HCT116 (cell line): Measurements from ENCODE around the gene MYO1A.

ENCODE experiments used
- SRF ChIP-seq: IDR thresholded peaks from 2 replicates; pipeline ENCODE4 v1.6.1; 2012; ENCODE audit warnings: low read depth
- ZFX ChIP-seq: fragments of 450-650 bp; IDR thresholded peaks from 2 replicates; pipeline ENCODE4 v1.6.1; 2017

DNA sequence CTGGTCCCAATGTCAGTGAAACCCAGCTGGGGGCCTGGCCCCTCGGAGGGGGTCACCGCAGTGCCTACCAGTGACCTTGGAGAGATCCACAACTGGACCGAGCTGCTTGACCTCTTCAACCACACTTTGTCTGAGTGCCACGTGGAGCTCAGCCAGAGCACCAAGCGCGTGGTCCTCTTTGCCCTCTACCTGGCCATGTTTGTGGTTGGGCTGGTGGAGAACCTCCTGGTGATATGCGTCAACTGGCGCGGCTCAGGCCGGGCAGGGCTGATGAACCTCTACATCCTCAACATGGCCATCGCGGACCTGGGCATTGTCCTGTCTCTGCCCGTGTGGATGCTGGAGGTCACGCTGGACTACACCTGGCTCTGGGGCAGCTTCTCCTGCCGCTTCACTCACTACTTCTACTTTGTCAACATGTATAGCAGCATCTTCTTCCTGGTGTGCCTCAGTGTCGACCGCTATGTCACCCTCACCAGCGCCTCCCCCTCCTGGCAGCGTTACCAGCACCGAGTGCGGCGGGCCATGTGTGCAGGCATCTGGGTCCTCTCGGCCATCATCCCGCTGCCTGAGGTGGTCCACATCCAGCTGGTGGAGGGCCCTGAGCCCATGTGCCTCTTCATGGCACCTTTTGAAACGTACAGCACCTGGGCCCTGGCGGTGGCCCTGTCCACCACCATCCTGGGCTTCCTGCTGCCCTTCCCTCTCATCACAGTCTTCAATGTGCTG is 54.6 kb downstream of the MYO1A start:
- TF ChIP-seq ZFX: no peak
- TF ChIP-seq SRF: no peak
